Activated naive CD4-positive, alpha-beta T cell treated with anti-CD3 and anti-CD28 coated beads, Interleukin-2, amount 50 U/mL, for 72 hours (primary cell): ENCODE results near the gene DPF3. TPM values are rescaled to one million over a fixed set of nuclear protein-coding genes. Genes with fewer than 3 reads are reported as not detected.

Experiments used
- ATAC-seq, 2 donors: fragments of 150-1000 bp; cut with Tn5 transposase; 2 replicates each; pipeline ENCODE4 v1.10.0; 2021; ENCODE audit warnings: mild to moderate bottlenecking in 2 of 2, moderate library complexity in 2 of 2
- DNase-seq, 2 donors: peaks; one replicate each; pipeline ENCODE4 v3.0.0; 2021 to 2022; ENCODE audit warnings: low spot score in 2 of 2
- H3K27ac Mint-ChIP-seq, 2 donors: one replicate each; pipeline ENCODE4 v1.8.0; 2022; ENCODE audit warnings: mild to moderate bottlenecking in 2 of 2, mixed read lengths in 2 of 2
- H3K36me3 Mint-ChIP-seq, 2 donors: one replicate each; pipeline ENCODE4 v1.8.0; 2022; ENCODE audit warnings: mixed read lengths in 2 of 2
- H3K9me3 Mint-ChIP-seq, 2 donors: one replicate each; pipeline ENCODE4 v1.8.0; 2022; ENCODE audit warnings: mixed read lengths in 2 of 2
- total RNA-seq, 2 donors: library from RNA; stranded (reverse); gene quantifications; one replicate each; pipeline ENCODE4 v1.2.3, GENCODE V29; 2022

DPF3 gene
- total RNA-seq, 2 donors from 2014 or later: 0.29 TPM; not detected in 1

- H3K36me3 Mint-ChIP-seq: no peaks in the 10 kb centered on the region
- H3K9me3 Mint-ChIP-seq: no peaks in the 10 kb centered on the region
- DNase-seq: no peak
- ATAC-seq: no peak
- no peak overlapping the region for H3K27ac Mint-ChIP-seq
These were observed 289.8 kb downstream of the DPF3 start for GRCh38 chr14:72604133-72604532.

- ATAC-seq (no peak), DNase-seq (no peak)
- H3K36me3 Mint-ChIP-seq: no peaks in the 10 kb centered on the region
- H3K9me3 Mint-ChIP-seq: no peaks in the 10 kb centered on the region
- no peak overlapping the region for H3K27ac Mint-ChIP-seq
These were observed 290.3 kb downstream of the DPF3 start for GRCh38 chr14:72603639-72604038.

GRCh38 chr14:72600551-72601330 is 293.2 kb downstream of the DPF3 start:
- no peaks in the 10 kb centered on the region for H3K9me3 Mint-ChIP-seq
- no peak for ATAC-seq
- H3K27ac Mint-ChIP-seq: peak overlapping the region in 1 of 2 donors; percentile 72
- no peak for DNase-seq
- no peaks in the 10 kb centered on the region for H3K36me3 Mint-ChIP-seq

- Mint-ChIP-seq H3K9me3 (no peaks in the 10 kb centered on the region), H3K36me3 (no peaks in the 10 kb centered on the region), H3K27ac (no peak overlapping the region)
- DNase-seq (no peak), ATAC-seq (no peak)
These were observed 294.1 kb downstream of the DPF3 start for GRCh38 chr14:72599579-72600470.

DNA sequence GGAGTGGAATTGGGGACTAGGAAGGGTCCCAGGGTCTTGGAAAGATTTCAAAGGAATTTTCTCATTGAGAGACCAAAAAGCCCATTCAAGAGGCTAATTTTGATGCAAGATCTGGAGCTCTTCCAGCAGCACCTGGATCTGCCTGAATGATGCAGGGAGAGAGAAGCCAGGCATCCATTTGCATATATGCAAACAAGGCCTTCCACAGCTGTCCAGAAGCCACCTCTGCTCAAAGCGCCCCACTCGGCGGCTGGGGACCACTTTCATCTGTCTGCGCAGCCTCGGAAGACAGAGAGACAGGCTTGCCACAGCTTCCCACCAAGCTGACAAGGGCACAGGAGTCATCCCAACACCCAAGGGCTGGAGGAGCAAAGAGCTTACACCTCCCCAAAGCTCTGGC is 295.6 kb downstream of the DPF3 start:
- Mint-ChIP-seq H3K36me3 (no peaks in the 10 kb centered on the region), H3K27ac (no peak overlapping the region), H3K9me3 (no peaks in the 10 kb centered on the region)
- no peak for ATAC-seq
- DNase-seq: no peak

- DNase-seq (no peak), ATAC-seq (no peak)
- H3K9me3 Mint-ChIP-seq: no peaks in the 10 kb centered on the region
- H3K36me3 Mint-ChIP-seq: peaks cover 0 to 4% of the 10 kb centered on the region in 2 donors
- H3K27ac Mint-ChIP-seq: no peak overlapping the region
These were observed 296.4 kb downstream of the DPF3 start for GRCh38 chr14:72597252-72598233.

DNA sequence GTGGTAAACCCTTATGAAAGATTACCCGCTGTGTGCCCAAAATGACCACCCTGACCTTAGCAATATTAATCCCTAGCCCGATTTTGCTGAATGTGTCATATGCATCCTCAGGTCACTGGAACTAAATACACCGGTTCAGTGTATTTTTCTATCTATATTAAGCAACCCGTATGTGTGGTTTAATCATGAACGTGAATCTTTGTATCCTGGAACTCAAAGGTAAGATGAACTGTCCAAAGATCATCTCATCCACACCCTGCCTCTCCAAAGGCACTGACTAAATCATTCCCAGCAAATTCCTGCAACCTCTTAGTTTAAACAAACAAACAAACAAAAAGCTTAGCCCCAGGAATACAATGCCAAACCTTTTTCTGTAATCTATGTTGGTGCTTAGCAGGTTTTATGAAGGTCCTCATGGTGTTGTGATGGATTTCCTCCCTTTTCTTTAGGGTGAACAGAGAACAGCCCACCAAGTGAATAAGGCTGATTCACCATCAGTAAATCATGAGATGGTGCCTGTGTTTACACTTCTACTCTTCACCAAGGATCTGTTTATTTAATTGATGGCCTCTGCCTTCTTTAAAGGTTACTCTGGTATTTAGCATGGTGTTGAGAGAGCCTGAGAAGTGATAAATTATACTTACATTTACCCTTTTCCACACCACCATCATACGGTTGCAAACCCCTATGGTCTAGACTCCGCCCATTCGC is 298.6 kb downstream of the DPF3 start:
- Mint-ChIP-seq H3K9me3 (peaks cover 5% of the 10 kb centered on the region in 2 donors), H3K36me3 (peaks cover 0 to 12% of the 10 kb centered on the region in 2 donors), H3K27ac (peak overlapping the region in 1 of 2 donors; percentile 11)
- DNase-seq (no peak), ATAC-seq (no peak)

- DNase-seq (peak in 1 of 2 donors; percentile 5), ATAC-seq (peak; percentile 89 to 95)
- Mint-ChIP-seq H3K27ac (peak overlapping the region in 1 of 2 donors; percentile 11), H3K9me3 (peaks cover 5% of the 10 kb centered on the region in 2 donors), H3K36me3 (peaks cover 0 to 21% of the 10 kb centered on the region in 2 donors)
These were observed 299.6 kb downstream of the DPF3 start for GRCh38 chr14:72594099-72594901.

- Mint-ChIP-seq H3K9me3 (peaks cover 5 to 9% of the 10 kb centered on the region in 2 donors), H3K36me3 (peaks cover 0 to 24% of the 10 kb centered on the region in 2 donors), H3K27ac (no peak overlapping the region)
- ATAC-seq: no peak
- DNase-seq: no peak
These were observed 302.5 kb downstream of the DPF3 start for GRCh38 chr14:72591391-72591790.

- DNase-seq (no peak), ATAC-seq (peak in 1 of 2 donors; percentile 23)
- Mint-ChIP-seq H3K9me3 (peaks cover 5 to 17% of the 10 kb centered on the region in 2 donors), H3K36me3 (peaks cover 0 to 27% of the 10 kb centered on the region in 2 donors), H3K27ac (peak overlapping the region in 1 of 2 donors; percentile 65)
These were observed 303.3 kb downstream of the DPF3 start for GRCh38 chr14:72590577-72590976.

GRCh38 chr14:72589652-72590051 is 304.2 kb downstream of the DPF3 start:
- H3K36me3 Mint-ChIP-seq: peaks cover 0 to 33% of the 10 kb centered on the region in 2 donors
- ATAC-seq (no peak), DNase-seq (no peak)
- peaks cover 5 to 24% of the 10 kb centered on the region in 2 donors for H3K9me3 Mint-ChIP-seq
- no peak overlapping the region for H3K27ac Mint-ChIP-seq

DNA sequence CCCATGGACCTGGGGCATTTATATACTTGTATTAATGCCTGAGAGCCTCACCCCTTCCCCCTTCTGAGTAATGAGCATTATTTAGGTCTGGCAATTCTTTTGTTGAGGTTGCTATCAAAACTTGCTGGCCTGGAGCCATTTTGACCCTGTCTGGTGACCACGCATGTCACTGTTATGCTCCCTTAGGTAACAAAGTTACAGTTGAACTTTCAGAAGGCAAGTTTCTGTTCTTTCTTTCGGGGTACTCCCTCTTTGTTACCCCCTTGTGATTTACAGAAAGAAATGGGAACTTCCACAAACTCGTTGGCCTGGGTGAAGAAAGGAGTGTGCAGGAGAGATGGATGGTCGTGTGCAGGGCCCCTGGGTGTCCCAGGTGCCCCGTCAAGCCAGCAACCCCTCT is 305.4 kb downstream of the DPF3 start:
- ATAC-seq: no peak
- Mint-ChIP-seq H3K36me3 (peaks cover 0 to 33% of the 10 kb centered on the region in 2 donors), H3K27ac (peak overlapping the region in 1 of 2 donors; percentile 27), H3K9me3 (peaks cover 5 to 24% of the 10 kb centered on the region in 2 donors)
- no peak for DNase-seq

DNA sequence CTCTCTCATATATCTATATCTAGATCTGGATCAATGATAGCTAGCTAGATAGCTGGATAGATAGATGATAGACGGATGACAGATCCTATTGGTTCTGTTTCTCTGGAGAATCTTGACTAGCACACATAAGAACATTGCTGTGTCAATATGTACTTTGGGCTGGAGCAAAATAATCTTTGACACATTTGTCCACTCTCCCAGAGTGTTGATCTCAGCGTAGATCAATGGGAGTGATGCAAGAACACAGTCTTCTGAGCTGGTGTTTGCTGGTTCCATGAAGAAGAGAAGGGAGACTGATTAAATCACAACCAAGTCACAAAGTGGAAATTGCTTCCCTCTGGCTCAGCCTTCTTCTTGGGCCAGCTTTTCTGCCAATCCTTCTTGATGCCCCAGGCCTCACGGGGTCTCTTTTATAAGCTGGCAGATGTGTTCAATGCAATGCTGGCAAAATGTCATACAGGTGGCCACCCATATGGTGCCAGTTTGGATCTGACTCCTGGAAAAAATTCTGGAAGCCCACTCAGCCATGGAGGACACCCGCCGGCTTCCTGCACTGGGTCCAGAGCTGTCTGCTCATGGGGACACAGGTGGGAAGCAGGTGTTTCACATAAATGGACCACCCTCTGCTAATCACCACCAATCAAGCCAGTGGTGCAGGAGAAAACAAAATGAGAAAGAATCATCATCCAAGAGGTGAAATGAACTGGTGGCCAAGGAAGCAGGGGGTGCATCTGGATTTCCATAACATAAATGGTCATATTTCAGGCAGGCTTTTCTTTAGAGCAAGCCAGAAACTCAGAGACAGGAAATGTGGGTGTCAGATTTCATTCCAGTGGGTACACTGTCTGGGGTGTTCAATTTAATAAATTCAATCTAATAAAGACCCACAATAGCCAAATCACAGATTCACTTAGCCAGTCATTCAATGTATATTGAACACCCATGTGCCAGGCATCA is 310.3 kb downstream of the DPF3 start:
- H3K9me3 Mint-ChIP-seq: peaks cover 0 to 18% of the 10 kb centered on the region in 2 donors
- DNase-seq (no peak), ATAC-seq (no peak)
- H3K27ac Mint-ChIP-seq: no peak overlapping the region
- H3K36me3 Mint-ChIP-seq: peaks cover 0 to 12% of the 10 kb centered on the region in 2 donors

DNA sequence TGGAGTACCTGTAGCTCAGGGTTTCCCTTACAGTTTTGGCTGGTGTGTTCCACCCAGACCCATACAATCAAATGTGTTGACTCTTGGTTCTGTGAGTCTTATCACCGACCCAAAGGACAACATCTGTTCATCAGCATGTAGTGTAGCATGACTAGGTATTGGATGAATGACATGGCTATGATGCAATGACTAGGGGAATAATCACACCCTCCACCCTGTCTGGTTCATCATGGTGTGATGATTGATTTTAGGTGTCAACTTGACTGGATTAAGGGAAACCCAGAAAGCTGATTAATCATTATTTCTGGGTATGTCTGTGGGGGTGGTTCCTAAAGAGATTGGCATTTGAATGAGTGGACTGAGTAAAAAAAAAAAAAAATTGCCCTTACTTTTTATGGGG is 311.3 kb downstream of the DPF3 start:
- Mint-ChIP-seq H3K36me3 (peaks cover 0 to 12% of the 10 kb centered on the region in 2 donors), H3K27ac (no peak overlapping the region), H3K9me3 (peaks cover 0 to 18% of the 10 kb centered on the region in 2 donors)
- ATAC-seq (peak; percentile 24 to 83), DNase-seq (no peak)
